Coronary artery (tissue), 2 donors: Measurements from ENCODE around the gene CD81.
A peak's percentile ranks its signal among the peaks of the same experiment; 100 is the strongest.

Source experiments
- DNase-seq: peaks from one replicate; pipeline ENCODE4 v3.0.0-alpha.2; 2017; ENCODE audit warnings: low spot score
- H3K27ac ChIP-seq, 2 donors: fragments of 200-600 bp; sonication (generic); one replicate each; pipeline ENCODE4 v1.5.1; 2016 to 2019
- H3K4me3 ChIP-seq: fragments of 200-600 bp; sonication (generic); 2 replicates; pipeline ENCODE4 v1.5.1; 2016; ENCODE audit warnings: mild to moderate bottlenecking, moderate library complexity
- CTCF ChIP-seq: fragments of 200-600 bp; sonication (generic); IDR thresholded peaks from one replicate; pipeline ENCODE4 v1.5.1; 2019; ENCODE audit warnings: antibody characterized with exemption

CD81 gene

GRCh38 chr11:2369320-2369719, 7.8 kb upstream of the CD81 start:
- Histone ChIP-seq H3K4me3 (no peak overlapping the region), H3K27ac (no peak overlapping the region)
- DNase-seq, result no peak
- TF ChIP-seq CTCF, result no peak

- H3K4me3 ChIP-seq, result no peak overlapping the region
- H3K27ac ChIP-seq, result no peak overlapping the region
- no peak for DNase-seq
- no peak for TF ChIP-seq CTCF
Observed at GRCh38 chr11:2369896-2370295, 7.2 kb upstream of the CD81 start.

GRCh38 chr11:2374456-2375201, 2.5 kb upstream of the CD81 start:
- DNase-seq, result no peak
- Histone ChIP-seq H3K4me3 (no peak overlapping the region), H3K27ac (no peak overlapping the region)
- TF ChIP-seq CTCF, result no peak

GRCh38 chr11:2375341-2375853, 1.7 kb upstream of the CD81 start:
- H3K27ac ChIP-seq, result no peak overlapping the region
- no peak overlapping the region for H3K4me3 ChIP-seq
- no peak for TF ChIP-seq CTCF
- no peak for DNase-seq

GRCh38 chr11:2375964-2376551, 1.1 kb upstream of the CD81 start:
- TF ChIP-seq CTCF, result no peak
- Histone ChIP-seq H3K27ac (no peak overlapping the region), H3K4me3 (no peak overlapping the region)
- DNase-seq, result no peak

- DNase-seq, result no peak
- Histone ChIP-seq H3K4me3 (peak overlapping the region; percentile 84), H3K27ac (peak overlapping the region; percentile 95 to 100)
- no peak for TF ChIP-seq CTCF
Observed at GRCh38 chr11:2377511-2378443, 667 bp downstream of the CD81 start.
